Astrocyte of the cerebellum (primary cell): ENCODE data around the gene PAFAH1B2.
A peak's percentile ranks its signal among the peaks of the same experiment; 100 is the strongest.

Source experiments
- DNase-seq: peaks from one replicate; pipeline ENCODE4 v3.0.0-alpha.2; 2011; ENCODE audit warnings: low read depth
- H3K4me3 ChIP-seq: 2 replicates; pipeline ENCODE4 v1.5.1; 2011; ENCODE audit warnings: mild to moderate bottlenecking, low read depth, low read length, moderate library complexity
- CTCF ChIP-seq: IDR thresholded peaks from 2 replicates; pipeline ENCODE4 v1.5.1; 2012; ENCODE audit warnings: low read length, low read depth, moderate library complexity, mild to moderate bottlenecking; ENCODE audit errors: missing control alignments
- in situ Hi-C: cut with HindIII; loops from 2 replicates; pipeline ENCODE4 v1.10.0; 2017; ENCODE audit warnings: low sequenced_read_pairs

Gene PAFAH1B2

GRCh38 chr11:117219455-117219854 lies 75.4 kb downstream of the PAFAH1B2 start:
- DNase-seq: no peak
- H3K4me3 ChIP-seq: no peak overlapping the region
- TF ChIP-seq CTCF: no peak
- in situ Hi-C loops: no loop called here

- no peak for DNase-seq
- TF ChIP-seq CTCF: no peak
- in situ Hi-C loops: no loop called here
- no peak overlapping the region for H3K4me3 ChIP-seq
Observed at GRCh38 chr11:117219995-117220394, 75.9 kb downstream of the PAFAH1B2 start.

- H3K4me3 ChIP-seq: no peak overlapping the region
- no peak for DNase-seq
- no peak for TF ChIP-seq CTCF
- in situ Hi-C loops: no loop called here
Observed at GRCh38 chr11:117220568-117220967, 76.5 kb downstream of the PAFAH1B2 start.

GRCh38 chr11:117220999-117221774 lies 77.1 kb downstream of the PAFAH1B2 start:
- no peak for DNase-seq
- no peak for TF ChIP-seq CTCF
- in situ Hi-C loops: no loop called here
- no peak overlapping the region for H3K4me3 ChIP-seq

- in situ Hi-C loops: no loop called here
- H3K4me3 ChIP-seq: no peak overlapping the region
- peak; percentile 5 for TF ChIP-seq CTCF
- DNase-seq: no peak
Observed at GRCh38 chr11:117221775-117222517, 77.9 kb downstream of the PAFAH1B2 start.

GRCh38 chr11:117222991-117223740 lies 79.1 kb downstream of the PAFAH1B2 start:
- H3K4me3 ChIP-seq: no peak overlapping the region
- TF ChIP-seq CTCF: no peak
- in situ Hi-C loops: no loop called here
- DNase-seq: no peak
